ENCODE measurements around the gene CTTNBP2. TPM values are rescaled to one million over a fixed set of nuclear protein-coding genes. Genes with fewer than 3 reads are reported as not detected.
A peak's percentile ranks its signal among the peaks of the same experiment; 100 is the strongest.

The CTTNBP2 gene
- total RNA-seq, 1 donor from 2014 or later = 21.5 TPM

- ATAC-seq (no peak), DNase-seq (ENCODE audit: low spot score) (no peak)
- intact Hi-C loops (cut with DNase I) = no loop called here
Observed at GRCh38 chr7:117802660-117803059, 70.6 kb downstream of the CTTNBP2 start.

GRCh38 chr7:117800841-117801240 lies 72.4 kb downstream of the CTTNBP2 start:
- ATAC-seq (no peak), DNase-seq (ENCODE audit: low spot score) (no peak)
- intact Hi-C loops (cut with DNase I) = no loop called here

- intact Hi-C loops (cut with DNase I) = no loop called here
- DNase-seq (ENCODE audit: low spot score) (no peak), ATAC-seq (no peak)
Observed at GRCh38 chr7:117800406-117800805, 72.8 kb downstream of the CTTNBP2 start.

DNA sequence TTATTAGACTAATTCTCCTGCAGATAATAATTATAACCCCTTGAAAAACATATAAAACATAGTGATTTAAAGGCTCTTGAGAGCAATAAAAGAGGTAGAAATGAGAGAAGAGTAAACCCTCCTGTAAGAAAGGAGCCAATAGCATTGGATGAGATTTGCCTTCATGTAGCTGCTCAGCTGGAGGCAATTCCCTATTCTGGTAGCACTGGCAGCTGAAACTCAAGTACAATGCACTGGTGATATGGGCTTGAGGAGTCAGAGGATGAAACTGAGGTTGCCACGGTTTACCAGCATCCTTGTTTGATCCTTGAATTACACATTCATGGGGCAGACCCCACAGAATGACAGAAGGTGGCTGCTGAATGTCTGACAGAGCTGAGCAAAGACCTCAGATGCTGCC lies 76.4 kb downstream of the CTTNBP2 start:
- no peak for DNase-seq (ENCODE audit: low spot score)
- intact Hi-C loops (cut with DNase I) = no loop called here
- no peak for ATAC-seq

DNA sequence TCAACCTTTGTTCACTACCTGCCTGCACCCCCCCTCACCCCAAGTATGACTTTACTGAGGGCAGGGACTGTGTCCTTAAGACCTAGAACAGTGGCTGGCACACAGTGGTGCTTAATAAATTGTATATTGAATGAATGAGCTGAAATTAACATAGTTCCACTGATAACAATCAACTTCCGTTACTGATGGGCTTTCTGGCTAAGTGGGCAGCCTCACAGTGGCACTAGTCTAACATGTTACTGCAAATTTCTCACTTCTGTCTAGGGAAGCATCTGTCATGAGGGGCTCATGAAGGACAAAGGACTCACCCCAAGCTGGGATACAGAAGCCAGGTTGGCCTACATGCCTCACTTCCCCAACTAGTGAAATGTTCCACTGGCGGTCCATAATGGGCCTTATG lies 79.3 kb downstream of the CTTNBP2 start:
- DNase-seq (ENCODE audit: low spot score) (no peak), ATAC-seq (no peak)
- intact Hi-C loops (cut with DNase I) = no loop called here

GRCh38 chr7:117793521-117793920 lies 79.7 kb downstream of the CTTNBP2 start:
- DNase-seq (ENCODE audit: low spot score) (no peak), ATAC-seq (no peak)
- intact Hi-C loops (cut with DNase I) = no loop called here

DNA sequence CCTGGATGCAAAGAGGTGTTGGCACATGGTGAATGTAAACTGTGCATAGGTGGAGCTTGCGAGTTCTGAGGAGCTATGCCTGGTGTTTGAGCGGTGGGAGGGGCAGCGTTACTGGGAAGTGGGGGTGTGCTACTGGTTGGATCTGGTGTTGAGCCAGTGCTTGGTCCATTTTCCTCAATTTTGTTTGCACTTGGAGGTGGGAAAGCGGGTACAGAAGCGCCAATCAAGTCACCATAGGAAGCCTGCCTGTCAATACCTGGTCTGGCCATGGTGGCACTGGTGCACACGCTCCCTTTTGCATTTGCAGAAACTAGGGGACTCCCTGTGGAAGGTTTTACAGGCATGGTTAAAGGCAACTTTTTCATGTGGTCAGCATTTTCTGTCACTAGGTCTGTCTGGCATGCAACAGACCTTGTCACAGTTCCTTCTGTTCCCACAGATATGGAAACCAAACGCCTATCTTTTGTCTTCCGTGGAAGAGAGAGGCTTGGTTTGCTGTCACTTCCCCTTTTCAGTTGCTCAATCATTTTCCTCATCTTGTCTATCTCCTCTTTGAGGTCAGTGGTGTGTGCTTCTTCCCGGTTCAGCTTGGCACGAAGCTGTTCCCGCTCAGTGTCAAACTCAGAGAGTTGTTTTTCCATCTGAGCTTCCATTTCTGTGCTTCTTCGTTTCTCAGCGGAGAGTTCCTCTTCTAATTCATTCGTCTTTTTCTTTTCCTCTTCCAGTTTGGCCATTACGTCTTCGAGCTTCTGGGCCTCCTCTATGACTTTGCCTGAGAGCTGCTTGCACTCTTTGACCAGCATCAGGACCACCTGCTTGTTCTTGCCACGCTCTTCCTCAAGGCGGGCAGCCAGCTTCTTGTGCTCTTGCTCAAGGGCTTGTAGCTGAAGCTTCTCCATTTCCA lies 81.1 kb downstream of the CTTNBP2 start:
- intact Hi-C loops (cut with DNase I) = no loop called here
- peak; percentile 90 for ATAC-seq
- no peak for DNase-seq (ENCODE audit: low spot score)

DNA sequence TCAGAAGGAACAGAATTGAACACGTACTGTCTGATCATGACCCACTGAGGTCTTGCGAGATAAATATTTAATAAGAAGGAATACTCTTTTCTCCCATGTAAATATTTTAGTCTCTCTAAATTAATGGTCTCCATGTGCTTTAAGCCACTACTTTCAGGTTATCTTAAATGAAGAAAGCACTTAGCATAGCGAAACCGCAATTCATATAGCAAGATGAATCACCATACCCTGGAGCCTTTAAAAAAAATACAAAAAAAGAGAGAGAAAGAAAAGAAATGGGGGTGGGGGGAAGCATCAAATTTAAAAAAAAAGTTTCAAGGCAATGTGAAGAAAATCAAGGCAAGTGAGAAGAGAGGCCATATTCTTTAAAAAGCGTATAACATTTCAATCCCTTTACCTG lies 82.5 kb downstream of the CTTNBP2 start:
- no peak for ATAC-seq
- intact Hi-C loops (cut with DNase I) = no loop called here

GRCh38 chr7:117790251-117790650 lies 83.0 kb downstream of the CTTNBP2 start:
- no peak for ATAC-seq
- intact Hi-C loops (cut with DNase I) = no loop called here
- no peak for DNase-seq (ENCODE audit: low spot score)

More for the DNA sequence above, 82.5 kb downstream of the CTTNBP2 start:
- no peak for DNase-seq (ENCODE audit: low spot score)

GRCh38 chr7:117785431-117785830 lies 87.8 kb downstream of the CTTNBP2 start:
- intact Hi-C loops (cut with DNase I) = no loop called here
- DNase-seq (ENCODE audit: low spot score) (no peak), ATAC-seq (no peak)

- intact Hi-C loops (cut with DNase I) = no loop called here
- no peak for ATAC-seq
Observed at GRCh38 chr7:117784315-117784714, 88.9 kb downstream of the CTTNBP2 start.

GRCh38 chr7:117782761-117783160 lies 90.5 kb downstream of the CTTNBP2 start:
- ATAC-seq (no peak), DNase-seq (ENCODE audit: low spot score) (no peak)
- intact Hi-C loops (cut with DNase I) = no loop called here

More at GRCh38 chr7:117784315-117784714, 88.9 kb downstream of the CTTNBP2 start:
- no peak for DNase-seq (ENCODE audit: low spot score)

GRCh38 chr7:117781707-117782106 lies 91.5 kb downstream of the CTTNBP2 start:
- intact Hi-C loops (cut with DNase I) = no loop called here
- ATAC-seq = no peak
- no peak for DNase-seq (ENCODE audit: low spot score)

- no peak for DNase-seq (ENCODE audit: low spot score)
- intact Hi-C loops (cut with DNase I) = no loop called here
- ATAC-seq = no peak
Observed at GRCh38 chr7:117780832-117781231, 92.4 kb downstream of the CTTNBP2 start.

DNA sequence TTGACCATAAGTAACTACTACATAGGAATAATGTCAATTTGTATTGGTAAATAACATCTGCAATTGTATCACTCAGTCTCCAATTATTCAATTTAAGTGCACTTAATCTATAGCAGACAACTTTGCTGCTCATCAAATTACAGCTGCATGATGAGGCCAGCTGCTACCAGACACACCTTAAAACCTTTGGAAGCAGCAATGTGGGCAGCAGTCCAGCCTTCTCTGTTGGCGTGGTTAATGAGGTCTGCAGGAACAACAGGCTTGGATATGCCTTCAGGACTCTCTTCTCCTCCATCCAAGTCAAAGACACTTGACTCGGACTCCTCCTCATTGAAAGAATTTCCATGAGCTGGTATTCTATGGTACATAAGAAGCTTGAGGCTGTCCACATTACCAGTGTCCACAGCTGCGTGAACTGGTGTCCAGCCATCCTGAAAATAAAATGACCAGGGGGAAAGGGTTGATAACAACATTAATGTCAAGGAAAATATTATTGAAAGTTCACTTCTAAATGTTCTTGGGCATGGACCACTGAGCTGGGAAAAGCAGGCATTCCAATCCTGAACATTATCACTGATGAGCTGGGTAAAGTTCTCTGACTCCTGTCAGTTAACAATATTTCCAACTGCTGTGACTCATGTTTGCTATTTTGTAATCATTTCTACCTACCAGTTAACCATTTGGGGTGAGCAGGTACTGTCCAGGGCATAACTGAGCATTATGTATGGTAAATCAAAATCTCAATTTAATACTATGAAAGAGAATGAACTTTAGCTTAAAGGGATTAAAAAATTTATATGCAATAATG lies 95.7 kb downstream of the CTTNBP2 start:
- intact Hi-C loops (cut with DNase I) = no loop called here
- ATAC-seq (no peak), DNase-seq (ENCODE audit: low spot score) (no peak)

DNA sequence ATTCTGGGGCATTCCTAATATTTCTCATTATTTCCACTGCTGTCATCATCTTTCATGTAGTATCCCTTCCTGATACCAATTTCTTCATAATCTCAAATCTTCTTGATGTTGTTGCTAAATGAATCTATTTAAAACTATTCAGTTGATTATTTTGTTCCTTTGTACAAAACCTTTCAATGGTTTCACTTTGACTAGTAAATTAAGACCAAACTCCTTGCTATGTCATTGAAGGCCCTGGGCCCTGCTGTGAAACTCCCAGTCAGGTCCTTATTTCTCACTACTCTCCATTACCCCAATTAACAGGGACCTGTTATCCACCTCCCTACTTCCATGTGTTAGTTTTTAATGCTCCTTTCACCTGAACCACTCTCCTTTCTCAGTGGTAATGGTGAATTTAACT lies 97.0 kb downstream of the CTTNBP2 start:
- ATAC-seq = no peak
- intact Hi-C loops (cut with DNase I) = no loop called here
- DNase-seq (ENCODE audit: low spot score) = no peak

DNA sequence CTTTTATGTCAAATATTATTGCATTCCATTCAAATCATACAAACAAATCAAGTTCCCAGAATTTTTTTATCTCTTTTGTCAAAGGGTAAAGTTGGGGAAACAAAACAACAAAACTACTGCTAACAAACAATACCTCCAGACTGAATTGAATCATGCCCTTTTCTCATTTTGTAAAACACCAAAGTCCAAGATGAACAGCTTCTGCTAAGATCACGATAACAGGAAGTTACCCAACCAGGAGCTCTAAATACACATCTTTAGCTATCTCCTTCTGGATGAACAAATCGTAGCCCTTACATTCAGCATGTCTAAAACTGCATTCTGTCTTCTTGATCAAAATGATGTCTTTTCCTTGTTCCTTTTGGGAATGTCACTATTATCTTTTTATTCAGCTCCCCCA lies 97.4 kb downstream of the CTTNBP2 start:
- no peak for DNase-seq (ENCODE audit: low spot score)
- no peak for ATAC-seq
- intact Hi-C loops (cut with DNase I) = no loop called here

DNA sequence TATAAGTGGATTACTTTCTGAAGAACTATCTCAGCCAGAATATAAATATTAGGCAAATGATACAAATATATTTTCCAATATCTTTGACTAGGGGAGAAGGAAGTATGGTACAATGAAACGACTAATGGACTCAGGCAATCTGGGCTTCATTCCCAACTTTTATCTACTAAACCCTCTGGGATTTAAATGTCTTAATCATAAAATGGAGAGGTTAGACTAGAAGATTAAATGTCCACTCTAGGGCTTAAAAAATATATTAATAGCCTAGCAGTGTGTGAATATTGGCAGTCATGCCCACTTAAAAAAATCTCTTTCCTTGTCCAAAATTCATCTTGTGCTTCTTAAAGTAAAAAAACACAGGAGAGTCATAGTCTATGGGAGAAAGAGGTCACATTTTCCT lies 98.3 kb downstream of the CTTNBP2 start:
- intact Hi-C loops (cut with DNase I) = no loop called here

DNA sequence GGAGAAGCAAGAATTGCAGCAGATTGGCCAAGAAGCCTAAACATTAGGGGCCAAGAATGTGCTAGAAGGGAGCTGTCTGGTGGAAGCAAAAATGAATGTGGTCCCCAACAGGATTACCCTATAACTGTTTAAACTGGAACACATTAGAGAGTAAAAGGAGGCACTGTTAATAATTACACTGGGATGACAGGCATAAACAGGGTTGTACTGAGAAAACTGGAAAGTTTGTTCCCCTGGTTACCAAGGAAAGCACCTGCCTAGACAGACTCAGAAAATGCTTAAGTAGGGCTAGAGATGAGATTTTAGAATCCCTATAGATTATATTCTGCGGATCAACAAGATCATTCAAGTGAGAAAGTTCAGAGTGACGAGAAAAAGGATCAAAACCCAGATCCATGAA lies 100.8 kb downstream of the CTTNBP2 start:
- intact Hi-C loops (cut with DNase I) = no loop called here
- no peak for DNase-seq (ENCODE audit: low spot score)
- ATAC-seq = no peak

More for the DNA sequence above, 98.3 kb downstream of the CTTNBP2 start:
- ATAC-seq = no peak
- DNase-seq (ENCODE audit: low spot score) = no peak

DNA sequence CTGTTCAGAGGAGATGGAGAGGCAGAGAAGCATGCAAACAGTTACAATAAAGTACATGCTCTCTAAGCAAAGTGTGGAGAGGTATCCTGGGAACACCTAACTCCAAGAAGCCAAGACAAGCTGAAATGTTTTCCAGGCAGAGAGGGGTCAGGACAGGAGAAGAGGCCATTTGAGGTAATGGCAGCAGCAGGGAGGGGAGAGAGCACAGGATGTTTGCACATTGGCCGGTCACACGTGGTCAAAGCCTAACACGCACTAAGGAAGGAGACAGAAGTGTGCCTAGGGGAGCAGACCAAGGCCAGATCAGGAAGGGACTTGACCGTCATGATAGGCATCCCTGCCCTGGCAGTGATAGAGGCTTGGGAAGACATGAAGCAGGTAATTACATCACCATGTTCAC lies 101.5 kb downstream of the CTTNBP2 start:
- intact Hi-C loops (cut with DNase I) = no loop called here
- ATAC-seq (peak; percentile 31), DNase-seq (ENCODE audit: low spot score) (no peak)
